ENCODE data around the gene PPP1R9A.
"Not testable (repeated sequence)": the region's sequence is repeated elsewhere in the genome, so short reads cannot be mapped to it uniquely, and the experiment has no call there.

DNA sequence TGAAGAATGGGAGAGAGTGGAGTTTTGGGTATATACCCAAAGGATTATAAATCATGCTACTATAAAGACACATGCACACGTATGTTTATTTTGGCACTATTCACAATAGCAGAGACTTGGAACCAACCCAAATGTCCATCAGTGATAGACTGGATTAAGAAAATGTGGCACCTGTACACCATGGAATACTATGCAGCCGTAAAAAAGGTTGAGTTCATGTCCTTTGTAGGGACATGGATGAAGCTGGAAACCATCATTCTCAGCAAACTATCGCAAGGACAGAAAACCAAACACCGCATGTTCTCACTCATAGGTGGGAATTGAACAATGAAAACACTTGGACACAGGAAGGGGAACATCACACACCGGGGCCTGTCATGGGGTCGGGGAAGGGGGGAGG lies 101.4 kb downstream of the PPP1R9A start:
- not testable (repeated sequence) for TF ChIP-seq ZFP30, ZFP3 (CRISPR knock-in tag; IDR thresholded peaks at IDR 0.05)

Data from SK-N-SH treated with all-trans-retinoic acid at 6 μM for 48 hours (cell line).